Activated CD8-positive, alpha-beta memory T cell treated with anti-CD3 and anti-CD28 coated beads, Interleukin-2, amount 50 U/mL, for 48 hours (primary cell): ENCODE measurements around the gene LZTS2.

ENCODE experiments used
- DNase-seq: peaks from one replicate; pipeline ENCODE4 v3.0.0-alpha.2; 2020

The LZTS2 gene

GRCh38 chr10:101035916-101036702, 36.5 kb downstream of the LZTS2 start:
- no peak for DNase-seq

DNA sequence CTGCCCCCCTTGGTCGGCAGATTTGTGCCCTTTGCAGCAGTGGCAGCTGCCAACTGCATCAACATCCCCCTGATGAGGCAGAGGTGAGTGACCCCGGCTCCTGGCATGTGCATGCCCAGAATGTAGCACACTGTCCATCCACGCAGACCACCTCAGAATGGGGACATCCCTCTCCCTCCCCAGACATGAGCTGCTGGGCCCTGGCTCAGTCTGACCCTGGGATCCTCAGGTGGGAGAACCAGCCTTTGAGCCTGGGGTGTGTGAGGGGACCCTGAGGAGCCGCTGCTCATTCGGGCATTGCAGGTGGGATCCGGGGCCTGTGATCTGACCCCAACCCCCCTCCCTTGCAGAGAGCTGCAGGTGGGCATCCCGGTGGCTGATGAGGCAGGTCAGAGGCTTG, 37.1 kb downstream of the LZTS2 start:
- no peak for DNase-seq

DNA sequence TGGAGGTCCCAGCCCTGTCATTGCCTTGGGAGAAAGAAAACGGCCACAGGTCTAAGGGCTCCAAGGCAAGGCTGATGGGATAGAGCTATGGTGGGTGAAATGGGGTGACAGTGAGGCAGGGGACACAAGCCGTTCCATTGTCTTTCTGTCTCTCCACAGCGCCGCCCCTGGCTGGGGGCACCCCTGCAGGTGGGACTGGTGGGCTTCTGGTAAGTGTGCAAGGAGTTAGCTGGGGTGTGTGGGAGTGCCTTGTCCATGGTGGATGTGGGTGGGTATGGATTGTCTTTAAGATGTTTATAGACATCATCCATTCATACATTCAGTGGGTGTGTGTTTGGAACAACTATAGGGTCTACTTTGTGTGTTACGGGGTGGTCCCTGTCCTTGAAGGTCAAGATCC, 38.9 kb downstream of the LZTS2 start:
- DNase-seq: no peak

DNA sequence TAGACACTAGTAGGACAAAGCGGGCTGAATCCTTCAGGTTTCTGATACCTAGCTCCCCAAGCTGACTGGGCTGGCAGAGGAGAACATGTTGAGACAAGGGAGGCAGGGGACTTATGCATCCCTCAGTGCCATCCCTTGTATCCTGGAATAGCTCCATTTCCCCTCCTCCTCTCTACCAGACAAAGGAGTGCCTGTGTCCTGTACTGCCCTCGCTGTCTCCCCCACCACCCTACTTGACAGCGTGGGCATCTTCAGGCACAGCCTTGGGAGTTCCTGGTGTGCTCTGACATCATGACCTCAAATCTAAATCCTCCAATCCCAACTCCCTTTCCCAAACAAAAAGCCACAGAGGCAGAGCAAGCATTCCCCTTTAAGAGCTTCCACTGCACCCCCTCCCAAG, 40.5 kb downstream of the LZTS2 start:
- DNase-seq: no peak

- no peak for DNase-seq
Measured at GRCh38 chr10:101040851-101041250, 41.2 kb downstream of the LZTS2 start.

GRCh38 chr10:101041252-101041761, 41.7 kb downstream of the LZTS2 start:
- peak; percentile 74 for DNase-seq

- no peak for DNase-seq
Measured at GRCh38 chr10:101042118-101042517, 42.5 kb downstream of the LZTS2 start.

- DNase-seq: peak; percentile 92
Measured at GRCh38 chr10:101042667-101043362, 43.2 kb downstream of the LZTS2 start.

GRCh38 chr10:101043363-101043707, 43.7 kb downstream of the LZTS2 start:
- no peak for DNase-seq

DNA sequence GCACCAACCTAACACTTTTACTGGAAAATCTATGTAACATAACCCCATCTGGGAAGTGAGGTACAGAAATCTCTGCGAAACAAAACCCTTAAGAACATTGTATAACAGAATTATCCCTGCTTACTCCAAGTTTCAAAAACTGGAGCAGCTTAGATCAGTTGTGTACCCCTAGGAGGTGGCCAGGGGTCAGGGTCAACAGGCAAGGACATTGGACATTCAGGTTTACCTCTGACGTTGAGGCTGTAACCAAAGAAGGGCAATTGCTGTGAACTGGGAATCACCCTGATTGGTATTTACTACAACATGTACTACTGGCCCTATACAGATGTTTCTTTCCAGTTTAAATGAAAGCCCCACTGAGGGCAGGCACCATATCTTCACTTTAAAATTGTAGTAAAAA, 44.5 kb downstream of the LZTS2 start:
- DNase-seq: no peak

DNA sequence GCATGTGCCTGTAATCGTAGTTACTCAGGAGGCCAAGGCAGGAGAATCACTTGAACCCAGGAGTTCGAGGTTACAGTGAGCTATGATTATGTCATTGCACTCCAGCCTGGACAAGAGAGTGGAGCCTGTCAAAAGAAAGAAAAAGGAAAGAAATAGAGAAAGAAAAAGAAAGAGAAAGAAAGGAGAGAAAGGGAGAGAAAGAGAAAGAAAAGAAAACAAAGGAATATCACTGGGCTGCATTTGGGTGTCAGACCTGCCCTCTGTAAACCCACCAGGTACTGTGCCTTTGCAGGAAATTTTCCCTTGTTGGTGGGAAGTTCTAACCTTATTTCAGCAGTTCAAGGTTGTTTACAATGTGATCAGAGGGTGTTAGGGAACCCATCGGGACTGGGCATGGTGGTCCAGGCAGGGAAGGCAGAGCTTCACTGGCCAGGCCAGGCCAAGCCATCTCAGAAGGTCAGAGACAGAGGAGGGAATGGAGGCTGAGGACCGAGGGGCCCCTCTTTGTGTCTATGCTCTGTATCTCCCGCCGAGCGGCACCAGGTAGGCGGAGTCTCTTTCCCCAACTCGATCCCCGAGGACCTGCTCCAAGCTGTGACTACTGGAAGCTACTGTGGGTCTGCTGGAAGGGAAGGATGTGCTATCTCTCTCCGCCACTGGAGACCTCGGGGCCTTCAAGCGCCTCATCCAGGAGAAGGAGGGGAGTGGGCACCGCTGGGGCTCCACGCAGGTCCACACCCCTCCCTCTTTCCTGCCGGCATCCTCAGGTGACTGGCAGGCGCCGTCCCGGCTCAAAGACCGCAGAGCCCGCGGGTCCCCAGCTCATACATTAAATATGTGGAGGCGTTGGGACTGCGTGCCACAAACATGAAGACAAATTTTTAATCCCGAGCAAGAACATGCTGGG, 47.0 kb downstream of the LZTS2 start:
- DNase-seq: no peak

DNA sequence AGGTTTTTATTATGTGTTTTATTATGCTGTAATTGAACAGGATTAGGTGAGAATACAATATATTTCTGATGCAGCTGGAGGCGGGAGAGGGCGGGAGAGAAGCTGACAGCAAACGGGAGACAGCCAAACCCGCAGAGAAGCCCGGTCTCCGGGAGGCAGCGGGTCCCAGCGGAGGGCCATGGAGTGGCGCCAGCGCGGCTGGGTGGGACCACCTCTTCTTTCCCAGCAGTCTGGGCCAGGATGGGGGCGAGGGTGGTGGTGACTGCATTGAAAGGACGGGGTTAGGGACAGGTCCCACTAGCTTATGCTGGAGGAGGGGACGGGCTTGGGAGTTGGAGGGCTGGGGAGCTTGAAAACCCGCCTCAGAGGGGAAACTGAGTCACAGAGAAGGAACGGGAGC, 47.7 kb downstream of the LZTS2 start:
- DNase-seq: no peak

DNA sequence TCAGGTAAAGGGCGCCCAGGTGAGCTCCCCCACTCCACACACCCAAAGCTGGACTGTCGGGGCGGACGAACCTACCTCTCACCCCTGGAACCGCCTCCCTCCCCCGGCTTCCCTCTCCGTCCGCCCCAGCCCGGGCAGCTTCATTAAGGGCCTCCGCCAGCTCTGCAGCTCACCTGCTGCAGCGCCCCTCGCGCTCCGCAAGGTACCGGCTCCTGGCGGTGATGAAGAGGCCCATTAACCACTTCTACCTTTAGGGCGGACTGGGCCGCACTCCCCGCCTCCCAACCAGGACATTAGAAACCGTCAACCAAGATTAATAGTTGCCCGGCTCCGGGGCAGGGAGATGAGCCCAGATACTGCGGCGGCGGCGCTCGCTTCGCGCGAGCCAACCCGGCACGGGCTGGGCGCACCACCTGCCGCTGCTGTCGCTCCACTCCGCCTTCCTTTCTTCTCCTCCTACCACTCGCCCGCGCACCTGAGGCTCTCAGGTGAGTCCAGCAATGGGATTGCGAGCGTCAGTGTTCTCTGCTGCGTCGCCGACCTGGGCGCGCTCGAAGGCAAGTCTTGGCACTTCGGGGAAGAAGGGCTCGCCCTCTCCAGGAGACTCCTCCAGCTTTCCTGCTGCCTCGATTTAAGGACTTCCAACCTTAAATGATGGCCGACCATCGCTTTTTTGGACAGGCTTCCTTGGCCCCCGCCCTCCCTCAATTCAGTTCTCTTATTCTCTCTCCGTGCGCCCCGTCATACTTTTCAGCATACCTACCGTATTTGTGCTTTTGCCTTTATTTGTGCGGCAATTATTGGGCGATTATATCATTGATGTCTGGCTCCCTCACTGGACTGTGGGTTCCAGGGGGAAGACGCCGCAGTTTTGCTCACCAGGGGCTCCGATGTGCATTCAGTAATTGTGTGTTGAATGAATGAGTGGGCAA, 48.6 kb downstream of the LZTS2 start:
- DNase-seq: no peak

GRCh38 chr10:101050208-101051069, 50.8 kb downstream of the LZTS2 start:
- DNase-seq: peak; percentile 95

GRCh38 chr10:101052285-101052684, 52.7 kb downstream of the LZTS2 start:
- no peak for DNase-seq

DNA sequence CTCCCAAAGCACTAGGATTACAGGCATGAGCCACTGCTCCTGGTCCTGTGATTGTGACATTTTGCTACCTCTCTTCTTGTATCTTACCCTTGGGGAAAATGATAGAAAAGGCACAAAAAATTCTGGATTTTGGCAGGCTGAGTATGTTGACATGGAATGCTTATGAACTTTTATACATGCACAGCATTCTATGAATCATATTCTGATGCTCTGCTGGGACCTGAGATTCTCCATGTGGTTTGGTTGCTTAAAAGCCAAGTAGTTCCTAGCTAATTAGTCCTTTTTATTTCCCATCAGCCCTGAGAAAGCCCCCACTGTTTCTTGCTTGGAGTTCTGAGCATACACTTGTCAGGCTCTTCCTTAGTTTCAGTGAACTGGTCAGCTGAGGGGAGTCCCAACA, 53.9 kb downstream of the LZTS2 start:
- no peak for DNase-seq

DNA sequence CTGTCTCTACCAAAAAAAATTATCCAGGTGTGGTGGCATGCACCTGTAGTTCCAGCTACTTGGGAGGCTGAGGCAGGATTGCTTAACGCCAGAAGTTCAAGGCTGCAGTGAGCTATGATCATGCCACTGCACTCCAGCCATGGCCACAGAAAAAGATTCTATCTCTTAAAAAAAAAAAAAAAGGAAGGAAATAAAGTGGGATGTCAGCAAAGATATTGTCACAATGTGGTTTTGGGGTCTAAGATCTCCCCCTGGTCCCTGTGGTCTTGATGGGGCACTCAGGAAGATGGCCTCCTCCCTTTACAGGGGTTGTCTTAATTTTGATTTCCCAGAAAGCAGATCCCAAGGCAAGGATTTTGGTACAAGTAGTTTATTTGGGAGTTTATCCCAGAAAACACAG, 54.7 kb downstream of the LZTS2 start:
- DNase-seq: no peak

GRCh38 chr10:101054876-101055275, 55.3 kb downstream of the LZTS2 start:
- DNase-seq: no peak

GRCh38 chr10:101055411-101055810, 55.8 kb downstream of the LZTS2 start:
- no peak for DNase-seq

DNA sequence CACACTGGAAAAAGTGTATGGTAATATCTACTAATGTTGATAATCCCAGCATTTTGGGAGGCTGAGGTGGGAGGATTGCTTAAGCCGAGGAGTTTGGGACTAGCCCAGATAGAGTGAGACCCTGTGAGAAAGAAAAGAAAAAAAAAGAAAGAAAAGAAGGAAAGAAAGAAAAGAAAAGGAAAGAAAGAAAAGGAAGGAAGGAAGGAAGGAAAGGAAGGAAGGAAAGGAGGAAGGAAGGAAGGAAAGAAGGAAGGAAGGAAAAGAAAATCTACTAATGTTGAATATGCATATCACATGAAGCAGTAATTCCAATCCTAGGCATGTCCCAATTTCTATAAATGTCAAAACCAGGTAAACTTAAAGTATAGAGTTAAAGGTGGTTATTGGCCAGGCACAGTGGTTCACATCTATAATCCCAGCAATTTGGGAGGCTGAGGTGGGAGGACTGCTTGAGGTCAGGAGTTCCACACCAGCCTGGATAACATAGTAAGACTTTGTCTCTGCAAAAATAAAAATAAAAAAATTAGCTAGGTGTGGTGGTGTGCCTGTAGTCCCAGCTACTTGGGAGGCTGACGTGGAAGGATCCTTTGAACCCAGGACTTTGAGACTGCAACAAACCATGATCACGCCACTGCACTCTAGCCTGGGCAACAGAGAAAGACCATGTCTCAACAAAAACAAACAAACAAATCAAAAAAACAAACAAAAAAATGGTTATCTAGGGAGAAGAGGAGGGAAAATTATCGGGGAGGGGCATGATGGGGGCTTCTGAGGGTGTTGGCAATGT, 57.0 kb downstream of the LZTS2 start:
- no peak for DNase-seq
